Dendritic cell treated with granulocyte-macrophage colony-stimulating factor and Interleukin-4, amounts not matched to agents 40 ng/mL and 50 ng/mL, for 4 days (primary cell): ENCODE measurements around the gene EPS8L2.

Experiments used
- H3K27ac Mint-ChIP-seq: one replicate; pipeline ENCODE4 v1.8.0; 2022; ENCODE audit warnings: mild to moderate bottlenecking, mixed read lengths
- H3K27me3 Mint-ChIP-seq: one replicate; pipeline ENCODE4 v1.8.0; 2022; ENCODE audit warnings: mild to moderate bottlenecking, mixed read lengths
- H3K36me3 Mint-ChIP-seq: one replicate; pipeline ENCODE4 v1.8.0; 2022; ENCODE audit warnings: low read depth, mixed read lengths
- H3K4me1 Mint-ChIP-seq: one replicate; pipeline ENCODE4 v1.8.0; 2022; ENCODE audit warnings: low read depth, mixed read lengths
- H3K4me3 Mint-ChIP-seq: one replicate; pipeline ENCODE4 v1.8.0; 2022; ENCODE audit warnings: mild to moderate bottlenecking, moderate library complexity, mixed read lengths
- H3K9me3 Mint-ChIP-seq: one replicate; pipeline ENCODE4 v1.8.0; 2022; ENCODE audit warnings: mixed read lengths
- intact Hi-C: fragments of 100-400 bp; cut with micrococcal nuclease; formaldehyde crosslinking; loops from one replicate; pipeline ENCODE4 v1.15.0; 2022

The EPS8L2 gene

DNA sequence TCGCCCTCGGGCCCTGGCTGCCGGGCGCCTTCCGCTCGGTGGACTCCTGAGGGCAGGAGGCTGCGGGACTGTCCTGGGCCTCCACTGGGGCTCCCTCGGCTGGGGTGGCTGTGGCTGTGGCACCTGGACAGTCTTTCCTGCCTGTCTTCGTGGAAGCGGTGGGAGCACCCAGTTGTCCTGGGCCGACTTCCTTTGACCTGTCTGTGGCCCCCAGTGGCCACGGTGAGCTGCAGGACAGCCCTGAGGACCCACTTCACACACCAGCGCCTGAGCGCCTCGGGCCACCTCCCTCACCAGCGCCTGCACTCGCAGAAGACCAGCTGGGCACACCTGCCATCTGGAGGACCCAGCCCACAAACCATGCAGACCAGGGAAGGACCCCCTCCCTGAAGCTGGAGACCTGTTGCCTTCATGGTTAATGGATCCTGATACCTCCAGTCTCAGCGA is 1.8 kb upstream of the EPS8L2 start:
- intact Hi-C loops = no loop called here
- H3K9me3 Mint-ChIP-seq = no peaks in the 10 kb centered on the region
- H3K4me1 Mint-ChIP-seq = peaks cover 41% of the 10 kb centered on the region
- H3K4me3 Mint-ChIP-seq = no peak overlapping the region
- H3K27ac Mint-ChIP-seq = no peak overlapping the region
- H3K27me3 Mint-ChIP-seq = peaks cover 40% of the 10 kb centered on the region
- H3K36me3 Mint-ChIP-seq = peaks cover 56% of the 10 kb centered on the region

DNA sequence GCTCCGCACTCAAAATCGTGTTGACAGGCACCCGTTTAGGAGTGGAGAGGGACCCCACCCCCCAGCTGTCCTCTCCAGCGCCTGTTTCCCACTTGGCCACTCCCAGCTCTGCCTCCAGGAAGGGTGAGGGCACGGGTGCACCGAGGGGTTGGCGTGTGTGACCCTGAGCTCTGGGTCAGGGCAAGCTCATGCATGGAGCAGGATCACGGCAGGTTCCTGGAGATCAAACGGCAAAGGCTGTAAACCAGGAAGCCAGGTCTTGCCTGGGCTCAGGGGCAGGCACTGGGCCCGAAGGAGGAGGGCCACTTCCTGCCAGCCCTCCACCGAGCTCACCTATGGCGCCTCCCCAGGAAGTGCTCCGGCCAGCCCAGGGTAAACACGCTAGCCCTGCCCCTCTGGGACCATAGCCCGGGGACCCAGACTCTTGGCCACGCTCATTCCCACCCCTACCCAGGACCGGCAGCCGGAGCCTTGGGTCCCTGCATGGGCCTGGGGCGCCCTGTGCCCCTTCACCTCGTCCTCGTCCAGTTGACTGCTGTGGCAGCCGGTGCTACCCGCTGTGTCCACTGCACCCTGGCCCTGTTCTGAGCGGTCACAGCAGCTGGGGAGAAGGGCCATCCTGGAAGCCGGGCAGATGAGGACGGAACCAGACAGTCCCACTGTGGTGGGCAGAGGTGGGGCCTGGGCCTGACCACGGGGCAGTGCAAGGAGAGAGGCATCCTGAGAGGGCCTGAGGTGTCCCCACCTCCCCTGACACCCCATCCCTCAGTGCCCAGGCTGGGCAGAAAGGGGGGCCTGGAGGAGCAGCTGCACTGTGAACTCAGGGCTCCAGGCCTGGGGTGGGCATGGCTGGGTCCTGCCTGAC is 1.0 kb upstream of the EPS8L2 start:
- intact Hi-C loops = no loop called here
- peaks cover 50% of the 10 kb centered on the region for H3K36me3 Mint-ChIP-seq
- H3K27me3 Mint-ChIP-seq = peaks cover 47% of the 10 kb centered on the region
- H3K9me3 Mint-ChIP-seq = no peaks in the 10 kb centered on the region
- H3K4me1 Mint-ChIP-seq = peaks cover 36% of the 10 kb centered on the region
- H3K4me3 Mint-ChIP-seq = no peak overlapping the region
- H3K27ac Mint-ChIP-seq = no peak overlapping the region

- H3K27me3 Mint-ChIP-seq = peaks cover 62% of the 10 kb centered on the region
- H3K4me3 Mint-ChIP-seq = no peak overlapping the region
- H3K9me3 Mint-ChIP-seq = no peaks in the 10 kb centered on the region
- H3K27ac Mint-ChIP-seq = no peak overlapping the region
- H3K4me1 Mint-ChIP-seq = peaks cover 43% of the 10 kb centered on the region
- intact Hi-C loops = no loop called here
- H3K36me3 Mint-ChIP-seq = peaks cover 35% of the 10 kb centered on the region
Observed at GRCh38 chr11:706439-706956, 467 bp downstream of the EPS8L2 start.

DNA sequence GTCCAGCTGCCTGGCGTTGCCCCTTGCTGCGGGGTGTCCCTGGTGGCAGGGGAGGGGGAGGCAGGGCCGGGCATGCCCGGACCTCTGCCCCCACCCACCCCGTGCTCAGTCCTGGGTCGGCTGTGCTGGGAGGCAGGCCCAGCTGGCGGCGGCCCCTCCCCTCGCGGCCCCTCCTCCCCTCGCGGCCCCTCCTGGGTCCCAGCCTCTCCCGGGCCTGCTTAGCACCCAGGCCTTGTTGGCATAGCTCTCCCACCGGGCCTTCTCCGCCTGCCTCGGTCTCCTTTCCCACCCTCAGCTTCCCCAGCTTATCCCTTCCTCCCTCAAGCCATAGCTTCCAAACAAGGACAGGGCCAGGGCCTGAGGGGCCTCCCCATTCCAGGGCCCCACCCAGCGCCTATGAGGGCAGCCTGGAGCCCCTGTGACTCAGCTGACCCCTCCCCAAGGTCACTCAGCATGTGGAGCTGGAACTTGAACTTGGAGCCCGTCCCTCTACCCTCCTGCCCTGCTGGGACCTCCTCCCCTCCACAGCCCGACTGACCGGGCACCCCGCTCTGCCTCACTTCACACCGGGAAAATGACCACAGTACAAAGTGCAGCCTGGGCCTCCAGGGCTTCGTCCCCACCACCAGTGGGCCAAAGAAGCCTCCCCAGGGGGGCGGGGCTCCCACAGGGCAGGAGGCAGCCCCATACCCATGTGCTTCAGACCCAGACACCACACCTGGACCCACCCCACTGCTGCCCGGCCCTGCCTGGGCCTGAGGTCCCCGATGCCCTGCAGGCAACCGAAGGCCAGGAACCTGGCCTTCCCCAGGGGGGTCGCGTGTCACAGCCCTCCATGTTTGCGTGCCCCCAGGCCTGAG is 1.2 kb downstream of the EPS8L2 start:
- H3K4me1 Mint-ChIP-seq = peaks cover 37% of the 10 kb centered on the region
- H3K4me3 Mint-ChIP-seq = no peak overlapping the region
- H3K27ac Mint-ChIP-seq = no peak overlapping the region
- peaks cover 68% of the 10 kb centered on the region for H3K27me3 Mint-ChIP-seq
- intact Hi-C loops = no loop called here
- no peaks in the 10 kb centered on the region for H3K9me3 Mint-ChIP-seq
- H3K36me3 Mint-ChIP-seq = peaks cover 29% of the 10 kb centered on the region

GRCh38 chr11:707817-708420 is 1.9 kb downstream of the EPS8L2 start:
- Mint-ChIP-seq H3K36me3 (peaks cover 22% of the 10 kb centered on the region), H3K9me3 (no peaks in the 10 kb centered on the region), H3K4me3 (no peak overlapping the region)

DNA sequence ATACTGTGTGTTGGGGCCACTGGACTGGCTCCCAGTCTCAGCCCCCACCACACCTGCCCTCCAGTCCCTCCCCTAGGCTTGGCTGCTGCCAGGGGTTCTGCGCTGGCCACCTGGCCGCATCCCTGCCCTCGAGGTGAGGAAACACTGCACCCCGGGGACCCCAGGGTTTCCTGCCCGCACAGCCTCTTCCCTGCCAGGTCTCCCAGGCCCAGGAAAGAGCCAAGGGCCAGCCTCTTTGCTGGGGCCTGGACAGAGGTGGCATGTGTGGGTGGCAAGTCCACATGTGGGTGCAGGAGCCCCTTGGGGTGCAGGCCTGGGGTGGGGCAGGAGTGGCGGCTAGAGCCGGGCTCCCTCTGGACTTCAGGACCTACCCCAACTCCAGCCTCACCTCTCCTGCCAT is 2.5 kb downstream of the EPS8L2 start:
- intact Hi-C loops = no loop called here
- no peak overlapping the region for H3K27ac Mint-ChIP-seq
- H3K9me3 Mint-ChIP-seq = no peaks in the 10 kb centered on the region
- peaks cover 19% of the 10 kb centered on the region for H3K36me3 Mint-ChIP-seq
- H3K4me1 Mint-ChIP-seq = peaks cover 24% of the 10 kb centered on the region
- H3K27me3 Mint-ChIP-seq = peaks cover 80% of the 10 kb centered on the region
- no peak overlapping the region for H3K4me3 Mint-ChIP-seq

More at GRCh38 chr11:707817-708420, 1.9 kb downstream of the EPS8L2 start:
- Mint-ChIP-seq H3K27me3 (peaks cover 74% of the 10 kb centered on the region), H3K27ac (no peak overlapping the region), H3K4me1 (peaks cover 30% of the 10 kb centered on the region)
- intact Hi-C loops = no loop called here

GRCh38 chr11:709109-709997 is 3.3 kb downstream of the EPS8L2 start:
- Mint-ChIP-seq H3K9me3 (no peaks in the 10 kb centered on the region), H3K36me3 (peaks cover 10% of the 10 kb centered on the region), H3K27ac (no peak overlapping the region), H3K4me3 (no peak overlapping the region), H3K4me1 (peaks cover 24% of the 10 kb centered on the region), H3K27me3 (peaks cover 84% of the 10 kb centered on the region)
- intact Hi-C loops = no loop called here

DNA sequence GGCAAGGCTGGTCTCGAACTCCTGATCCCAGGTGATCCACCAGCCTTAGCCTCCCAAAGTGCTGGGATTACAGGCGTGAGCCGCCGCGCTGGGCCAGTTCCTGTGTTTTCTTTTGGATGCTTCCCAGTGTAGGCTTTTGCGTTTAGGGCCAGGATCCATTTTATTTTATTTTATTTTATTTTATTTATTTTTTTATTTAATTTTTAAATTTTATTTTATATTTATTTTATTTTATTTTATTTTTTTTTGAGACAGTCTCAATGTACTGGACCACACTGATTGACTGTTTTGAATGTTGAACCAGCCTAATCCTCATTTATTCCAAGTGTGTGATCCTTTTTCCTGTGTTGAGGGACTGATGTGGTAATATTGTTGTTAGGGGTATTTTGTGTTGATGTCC is 8.4 kb downstream of the EPS8L2 start:
- intact Hi-C loops = no loop called here
- H3K27me3 Mint-ChIP-seq = peaks cover 82% of the 10 kb centered on the region
- H3K27ac Mint-ChIP-seq = no peak overlapping the region
- no peaks in the 10 kb centered on the region for H3K9me3 Mint-ChIP-seq
- H3K4me1 Mint-ChIP-seq = peaks cover 15% of the 10 kb centered on the region
- H3K4me3 Mint-ChIP-seq = no peak overlapping the region
- no peaks in the 10 kb centered on the region for H3K36me3 Mint-ChIP-seq

DNA sequence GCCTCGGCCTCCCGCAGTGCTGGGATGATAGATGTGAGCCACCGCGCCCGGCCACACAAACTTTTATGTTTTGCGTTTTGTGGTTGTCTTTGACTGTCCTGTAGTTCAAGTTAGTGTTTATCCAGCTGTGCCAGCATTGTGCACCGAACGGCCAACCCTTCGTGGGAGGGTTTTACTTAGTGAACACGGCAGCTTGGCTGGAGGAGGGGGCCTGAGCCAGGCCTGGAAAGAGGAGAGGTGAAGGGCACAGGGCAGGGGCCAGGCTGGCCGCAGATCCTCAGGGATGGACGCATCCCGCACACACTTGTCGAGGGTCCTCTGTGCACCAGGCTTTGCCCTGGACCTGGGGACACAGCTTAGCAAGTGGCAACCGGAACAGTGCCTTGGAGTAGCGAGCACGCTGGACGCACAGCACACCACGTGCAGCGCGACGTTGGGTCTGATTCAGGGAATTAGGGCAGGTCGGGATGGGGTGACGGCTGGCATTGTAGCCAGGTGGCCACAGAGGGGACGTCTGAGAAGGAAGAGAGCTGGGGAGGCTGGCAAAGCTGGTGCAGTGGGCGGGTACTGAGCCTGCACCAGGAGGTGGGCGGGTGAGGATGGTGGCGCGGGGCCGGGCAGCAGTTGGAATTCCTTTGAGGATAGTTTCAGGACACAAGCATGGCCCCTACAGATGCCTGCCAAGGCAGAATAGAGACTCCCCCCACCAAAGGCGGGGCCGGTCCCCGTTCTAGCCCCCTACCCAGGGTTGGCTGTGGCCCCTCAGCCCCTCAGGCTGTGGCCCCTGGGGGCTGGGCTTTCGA is 13.4 kb downstream of the EPS8L2 start:
- intact Hi-C loops = loop anchor here (5.0 kb wide), 1 partner anchor 162 kb away; no protein-coding TSS in a partner anchor

DNA sequence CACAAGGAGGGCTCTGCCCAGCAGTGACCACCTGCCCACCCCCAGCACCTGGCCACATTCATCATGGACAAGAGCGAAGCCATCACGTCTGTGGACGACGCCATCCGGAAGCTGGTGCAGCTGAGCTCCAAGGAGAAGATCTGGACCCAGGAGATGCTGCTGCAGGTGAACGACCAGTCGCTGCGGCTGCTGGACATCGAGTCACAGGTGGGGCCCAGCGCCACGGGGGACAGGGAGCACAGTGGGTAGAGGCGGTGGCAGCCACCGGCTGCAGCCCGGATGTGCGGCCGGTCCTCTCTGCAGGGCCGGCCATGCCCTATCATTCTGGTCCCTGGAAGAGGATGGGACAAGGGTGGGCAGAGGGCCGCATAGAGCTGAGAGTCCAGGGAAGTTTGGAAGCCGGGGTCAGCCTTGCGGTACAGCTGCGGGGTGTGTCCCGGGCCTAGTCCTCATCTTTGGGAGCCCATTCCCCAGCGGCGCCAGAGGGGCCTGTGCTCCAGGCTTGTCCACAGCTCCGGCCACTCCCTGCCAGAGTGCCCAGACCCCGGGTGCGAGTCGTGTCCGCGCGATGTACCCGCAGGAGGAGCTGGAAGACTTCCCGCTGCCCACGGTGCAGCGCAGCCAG is 14.1 kb downstream of the EPS8L2 start:
- H3K9me3 Mint-ChIP-seq = no peaks in the 10 kb centered on the region
- no peaks in the 10 kb centered on the region for H3K36me3 Mint-ChIP-seq
- H3K27ac Mint-ChIP-seq = no peak overlapping the region
- intact Hi-C loops = loop anchor here (5.0 kb wide), 1 partner anchor 163 kb away; no protein-coding TSS in a partner anchor
- peaks cover 85% of the 10 kb centered on the region for H3K27me3 Mint-ChIP-seq
- peaks cover 19% of the 10 kb centered on the region for H3K4me1 Mint-ChIP-seq
- peak overlapping the region; percentile 53 for H3K4me3 Mint-ChIP-seq

More for the DNA sequence above, 13.4 kb downstream of the EPS8L2 start:
- H3K4me1 Mint-ChIP-seq = peaks cover 18% of the 10 kb centered on the region
- H3K9me3 Mint-ChIP-seq = no peaks in the 10 kb centered on the region
- no peak overlapping the region for H3K27ac Mint-ChIP-seq
- peaks cover 84% of the 10 kb centered on the region for H3K27me3 Mint-ChIP-seq
- no peaks in the 10 kb centered on the region for H3K36me3 Mint-ChIP-seq
- H3K4me3 Mint-ChIP-seq = no peak overlapping the region

GRCh38 chr11:720642-721246 is 14.7 kb downstream of the EPS8L2 start:
- Mint-ChIP-seq H3K27ac (peak overlapping the region; percentile 27), H3K4me3 (peak overlapping the region; percentile 53), H3K27me3 (peaks cover 89% of the 10 kb centered on the region), H3K36me3 (no peaks in the 10 kb centered on the region), H3K9me3 (no peaks in the 10 kb centered on the region), H3K4me1 (peaks cover 23% of the 10 kb centered on the region)
- intact Hi-C loops = loop anchor here (5.0 kb wide), 1 partner anchor 163 kb away; no protein-coding TSS in a partner anchor
